ENCODE measurements around the gene CHRNA5.
A peak's percentile ranks its signal among the peaks of the same experiment; 100 is the strongest.

The CHRNA5 gene

DNA sequence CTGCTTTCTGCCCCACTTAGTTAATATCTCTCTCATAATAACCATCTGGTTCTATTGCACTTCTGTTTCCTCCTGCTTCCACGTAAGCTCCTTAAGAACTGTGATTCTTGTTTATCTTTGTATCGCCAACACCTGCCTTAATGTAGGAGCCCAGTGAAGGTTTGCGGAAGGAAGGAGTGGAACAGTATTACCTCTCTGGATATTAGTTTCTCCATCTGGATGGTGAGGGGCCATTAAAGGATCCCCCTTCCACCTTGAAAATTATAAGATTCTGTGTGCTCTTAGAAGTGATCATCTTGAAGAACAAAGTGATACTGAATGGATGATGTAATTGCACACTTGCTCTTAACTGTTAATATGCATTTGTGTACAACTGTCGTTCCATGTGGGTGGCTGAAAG, 2.2 kb downstream of the CHRNA5 start:
- TF ChIP-seq, protein P1, sequence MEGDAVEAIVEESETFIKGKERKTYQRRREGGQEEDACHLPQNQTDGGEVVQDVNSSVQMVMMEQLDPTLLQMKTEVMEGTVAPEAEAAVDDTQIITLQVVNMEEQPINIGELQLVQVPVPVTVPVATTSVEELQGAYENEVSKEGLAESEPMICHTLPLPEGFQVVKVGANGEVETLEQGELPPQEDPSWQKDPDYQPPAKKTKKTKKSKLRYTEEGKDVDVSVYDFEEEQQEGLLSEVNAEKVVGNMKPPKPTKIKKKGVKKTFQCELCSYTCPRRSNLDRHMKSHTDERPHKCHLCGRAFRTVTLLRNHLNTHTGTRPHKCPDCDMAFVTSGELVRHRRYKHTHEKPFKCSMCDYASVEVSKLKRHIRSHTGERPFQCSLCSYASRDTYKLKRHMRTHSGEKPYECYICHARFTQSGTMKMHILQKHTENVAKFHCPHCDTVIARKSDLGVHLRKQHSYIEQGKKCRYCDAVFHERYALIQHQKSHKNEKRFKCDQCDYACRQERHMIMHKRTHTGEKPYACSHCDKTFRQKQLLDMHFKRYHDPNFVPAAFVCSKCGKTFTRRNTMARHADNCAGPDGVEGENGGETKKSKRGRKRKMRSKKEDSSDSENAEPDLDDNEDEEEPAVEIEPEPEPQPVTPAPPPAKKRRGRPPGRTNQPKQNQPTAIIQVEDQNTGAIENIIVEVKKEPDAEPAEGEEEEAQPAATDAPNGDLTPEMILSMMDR (conservative IDR thresholded peaks at IDR 0.05; ENCODE audit: low read depth, low read length), result no peak
- Histone ChIP-seq H3K9ac (no peak overlapping the region), H4K20me1 (ENCODE audit: insufficient read depth) (peaks cover 12% of the 10 kb centered on the region), H2AFZ (ENCODE audit: low read depth) (no peak overlapping the region), H3K4me2 (peak overlapping the region; percentile 46), H3K36me3 (ENCODE audit: insufficient read depth) (no peaks in the 10 kb centered on the region), H3K4me3 (IDR thresholded peaks at IDR 0.05; ENCODE audit: insufficient read depth, low read depth, low read length) (no peak overlapping the region), H3K27me3 (ENCODE audit: insufficient read depth, low read depth) (no peaks in the 10 kb centered on the region), H3K79me2 (ENCODE audit: insufficient read depth, low read depth) (peaks cover 69% of the 10 kb centered on the region), H3K27ac (no peak overlapping the region; the same call in 1 of the 2 replicates), H3K4me1 (ENCODE audit: low read depth, poor library complexity, severe bottlenecking) (peaks cover 62% of the 10 kb centered on the region)

DNA sequence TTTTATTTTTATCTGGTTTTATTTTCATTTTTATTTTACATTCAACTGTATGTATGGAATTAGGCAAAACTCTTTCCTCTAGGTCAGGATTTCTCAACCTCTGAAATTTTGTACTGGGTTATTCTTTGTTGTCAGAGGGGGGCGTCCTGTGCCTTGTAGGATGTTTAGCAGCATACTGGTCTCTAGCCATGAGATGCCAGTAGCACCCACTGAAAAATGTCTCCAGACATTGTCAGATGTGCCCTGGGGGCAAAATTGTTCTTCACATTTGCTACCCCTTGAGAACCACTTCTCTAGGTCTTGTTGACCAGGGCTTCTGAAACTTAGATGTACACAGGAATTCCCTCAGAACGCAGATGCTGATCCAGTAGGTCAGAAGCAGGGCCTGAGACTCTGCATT, 5.4 kb downstream of the CHRNA5 start:
- H3K36me3 ChIP-seq (ENCODE audit: insufficient read depth), result no peaks in the 10 kb centered on the region
- no peaks in the 10 kb centered on the region for H3K27me3 ChIP-seq (ENCODE audit: insufficient read depth, low read depth)
- no peak overlapping the region; the same call in 1 of the 2 replicates for H3K27ac ChIP-seq
- H3K79me2 ChIP-seq (ENCODE audit: insufficient read depth, low read depth), result peaks cover 100% of the 10 kb centered on the region
- H3K4me2 ChIP-seq, result peak overlapping the region; percentile 3; the same call in 1 of the 2 replicates
- no peak overlapping the region for H3K4me3 ChIP-seq (IDR thresholded peaks at IDR 0.05; ENCODE audit: insufficient read depth, low read depth, low read length)
- H2AFZ ChIP-seq (ENCODE audit: low read depth), result no peak overlapping the region
- peaks cover 58% of the 10 kb centered on the region for H3K4me1 ChIP-seq (ENCODE audit: low read depth, poor library complexity, severe bottlenecking)
- H4K20me1 ChIP-seq (ENCODE audit: insufficient read depth), result peaks cover 15% of the 10 kb centered on the region
- no peak overlapping the region for H3K9ac ChIP-seq
- TF ChIP-seq, protein P1 (conservative IDR thresholded peaks at IDR 0.05; ENCODE audit: low read depth, low read length), result no peak

DNA sequence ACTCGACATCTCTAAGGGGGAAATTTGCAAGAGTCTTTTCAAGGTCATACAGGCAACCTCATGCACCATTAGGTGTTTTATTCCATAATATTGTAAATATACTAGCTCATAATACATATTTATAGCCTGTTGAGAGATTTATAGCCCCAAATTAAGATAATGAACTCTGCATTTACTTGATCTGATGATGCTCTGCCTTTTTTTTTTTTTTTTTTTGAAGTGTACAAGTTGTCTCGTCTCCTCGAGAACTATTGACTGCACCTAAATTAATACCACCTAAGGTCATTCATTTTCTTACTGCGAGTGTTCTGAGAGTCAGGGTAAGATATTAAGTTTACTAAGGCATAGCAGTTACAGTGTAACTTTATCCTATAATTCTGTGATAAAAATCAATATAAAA, 6.1 kb downstream of the CHRNA5 start:
- Histone ChIP-seq H3K36me3 (ENCODE audit: insufficient read depth) (no peaks in the 10 kb centered on the region), H3K27me3 (ENCODE audit: insufficient read depth, low read depth) (no peaks in the 10 kb centered on the region), H3K4me3 (IDR thresholded peaks at IDR 0.05; ENCODE audit: insufficient read depth, low read depth, low read length) (no peak overlapping the region), H3K4me2 (peak overlapping the region; percentile 3; the same call in 1 of the 2 replicates), H3K4me1 (ENCODE audit: low read depth, poor library complexity, severe bottlenecking) (peaks cover 59% of the 10 kb centered on the region), H2AFZ (ENCODE audit: low read depth) (no peak overlapping the region), H4K20me1 (ENCODE audit: insufficient read depth) (peaks cover 16% of the 10 kb centered on the region), H3K79me2 (ENCODE audit: insufficient read depth, low read depth) (peaks cover 100% of the 10 kb centered on the region), H3K27ac (no peak overlapping the region), H3K9ac (no peak overlapping the region)
- TF ChIP-seq, protein P1 (conservative IDR thresholded peaks at IDR 0.05; ENCODE audit: low read depth, low read length), result no peak

DNA sequence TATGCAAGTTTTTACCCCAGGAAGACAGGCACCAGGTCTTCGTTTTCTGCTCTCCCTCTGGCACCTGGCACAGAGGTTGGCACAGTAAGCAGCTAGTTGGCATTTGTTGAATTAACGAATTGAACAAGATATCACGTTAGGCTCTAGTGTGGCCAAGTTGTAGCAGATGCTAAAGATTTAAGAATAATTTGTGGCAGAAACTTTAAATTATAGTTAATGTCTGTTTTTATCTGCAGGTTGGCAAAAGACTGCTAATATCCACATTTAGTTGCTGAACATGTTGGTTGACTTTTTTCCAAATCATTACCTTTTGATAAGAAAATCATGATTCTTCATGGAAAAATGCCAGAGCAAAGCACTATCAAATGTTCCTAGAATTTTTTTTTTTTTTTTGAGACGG, 8.1 kb downstream of the CHRNA5 start:
- H4K20me1 ChIP-seq (ENCODE audit: insufficient read depth), result peaks cover 16% of the 10 kb centered on the region
- H3K27ac ChIP-seq, result no peak overlapping the region
- H3K36me3 ChIP-seq (ENCODE audit: insufficient read depth), result no peaks in the 10 kb centered on the region; the same call in 1 of the 2 replicates
- H2AFZ ChIP-seq (ENCODE audit: low read depth), result no peak overlapping the region
- H3K4me1 ChIP-seq (ENCODE audit: low read depth, poor library complexity, severe bottlenecking), result peaks cover 48% of the 10 kb centered on the region
- H3K9ac ChIP-seq, result no peak overlapping the region
- TF ChIP-seq, protein P1 (conservative IDR thresholded peaks at IDR 0.05; ENCODE audit: low read depth, low read length), result no peak
- no peak overlapping the region for H3K4me3 ChIP-seq (IDR thresholded peaks at IDR 0.05; ENCODE audit: insufficient read depth, low read depth, low read length)
- no peak overlapping the region for H3K4me2 ChIP-seq
- no peaks in the 10 kb centered on the region for H3K27me3 ChIP-seq (ENCODE audit: insufficient read depth, low read depth)
- H3K79me2 ChIP-seq (ENCODE audit: insufficient read depth, low read depth), result peaks cover 99% of the 10 kb centered on the region

Data from KMS-11 (cell line).